ENCODE results near the gene HCFC1.

HCFC1 gene

GRCh38 chrX:153973127-153974002, 1.7 kb upstream of the HCFC1 start:
- DNase-seq (ENCODE audit: low spot score), result no peak

GRCh38 chrX:153972368-153973126, 929 bp upstream of the HCFC1 start, which contains the start of gene TMEM187:
TSS of gene TMEM187 (plus strand) at chrX:153972754. CDS start at chrX:153982063, 9,309 bp downstream.
- DNase-seq (ENCODE audit: low spot score), result peak; percentile 95

- DNase-seq (ENCODE audit: low spot score), result peak; percentile 92
Observed at GRCh38 chrX:153971124-153971449, 531 bp downstream of the HCFC1 start.

GRCh38 chrX:153970357-153971123, 1.1 kb downstream of the HCFC1 start:
- DNase-seq (ENCODE audit: low spot score), result peak; percentile 55

- no peak for DNase-seq (ENCODE audit: low spot score)
Observed at GRCh38 chrX:153969904-153970356, 1.7 kb downstream of the HCFC1 start.

- no peak for DNase-seq (ENCODE audit: low spot score)
Observed at GRCh38 chrX:153969125-153969903, 2.3 kb downstream of the HCFC1 start.

GRCh38 chrX:153968754-153969124, 2.9 kb downstream of the HCFC1 start:
- no peak for DNase-seq (ENCODE audit: low spot score)

GRCh38 chrX:153968255-153968654, 3.4 kb downstream of the HCFC1 start:
- no peak for DNase-seq (ENCODE audit: low spot score)

GRCh38 chrX:153967536-153968224, 3.9 kb downstream of the HCFC1 start:
- no peak for DNase-seq (ENCODE audit: low spot score)

GRCh38 chrX:153966841-153967535, 4.6 kb downstream of the HCFC1 start:
- DNase-seq (ENCODE audit: low spot score), result no peak

- DNase-seq (ENCODE audit: low spot score), result no peak
Observed at GRCh38 chrX:153966283-153966688, 5.3 kb downstream of the HCFC1 start.

GRCh38 chrX:153965406-153965805, 6.2 kb downstream of the HCFC1 start:
- DNase-seq (ENCODE audit: low spot score), result no peak

GRCh38 chrX:153964105-153964504, 7.5 kb downstream of the HCFC1 start:
- no peak for DNase-seq (ENCODE audit: low spot score)

- DNase-seq (ENCODE audit: low spot score), result no peak
Observed at GRCh38 chrX:153963546-153963945, 8.1 kb downstream of the HCFC1 start.

GRCh38 chrX:153961292-153961691, 10.3 kb downstream of the HCFC1 start:
- DNase-seq (ENCODE audit: low spot score), result no peak

GRCh38 chrX:153960786-153961185, 10.8 kb downstream of the HCFC1 start:
- no peak for DNase-seq (ENCODE audit: low spot score)

- no peak for DNase-seq (ENCODE audit: low spot score)
Observed at GRCh38 chrX:153960077-153960476, 11.5 kb downstream of the HCFC1 start.

- DNase-seq (ENCODE audit: low spot score), result no peak
Observed at GRCh38 chrX:153959649-153960048, 12.0 kb downstream of the HCFC1 start.

GRCh38 chrX:153958605-153959004, 13.0 kb downstream of the HCFC1 start:
- no peak for DNase-seq (ENCODE audit: low spot score)

- no peak for DNase-seq (ENCODE audit: low spot score)
Observed at GRCh38 chrX:153957224-153957623, 14.4 kb downstream of the HCFC1 start.

Data from AG08396 (cell line).